H9 (cell line): ENCODE data around the gene ACP4. TPM values are rescaled to one million over a fixed set of nuclear protein-coding genes. Genes with fewer than 3 reads are reported as not detected.

Source experiments
- DNase-seq: peaks from one replicate; pipeline ENCODE4 v3.0.0-alpha.2; 2017
- H2AFZ ChIP-seq: one replicate; pipeline ENCODE4 v1.6.1; 2013; ENCODE audit warnings: mild to moderate bottlenecking, low read length, control low read depth, moderate library complexity
- H2AK5ac ChIP-seq: 2 replicates; pipeline ENCODE4 v1.6.1; 2013; ENCODE audit warnings: low read length, control low read depth, mixed read lengths; ENCODE audit not compliant: insufficient read length
- H2BK120ac ChIP-seq: one replicate; pipeline ENCODE4 v1.6.1; 2013; ENCODE audit warnings: low read depth, mild to moderate bottlenecking, low read length, control low read depth, inconsistent platforms; ENCODE audit not compliant: poor library complexity, severe bottlenecking
- H2BK12ac ChIP-seq: 2 replicates; pipeline ENCODE4 v1.6.1; 2013; ENCODE audit warnings: low read length, control low read depth, mixed read lengths, low read depth; ENCODE audit not compliant: insufficient read length
- H2BK15ac ChIP-seq: 2 replicates; pipeline ENCODE4 v1.6.1; 2013; ENCODE audit warnings: low read depth, low read length, control low read depth
- H2BK20ac ChIP-seq: one replicate; pipeline ENCODE4 v1.6.1; 2013; ENCODE audit warnings: low read depth, mild to moderate bottlenecking, low read length, control low read depth, inconsistent platforms; ENCODE audit not compliant: poor library complexity, severe bottlenecking
- H2BK5ac ChIP-seq: 2 replicates; pipeline ENCODE4 v1.6.1; 2013; ENCODE audit warnings: low read length, control low read depth, mixed read lengths; ENCODE audit not compliant: insufficient read length
- H3K14ac ChIP-seq: 2 replicates; pipeline ENCODE4 v1.6.1; 2013; ENCODE audit warnings: low read length, control low read depth; ENCODE audit not compliant: insufficient read depth
- H3K18ac ChIP-seq: 2 replicates; pipeline ENCODE4 v1.6.1; 2013; ENCODE audit warnings: low read depth, mild to moderate bottlenecking, mixed read lengths, low read length, control low read depth; ENCODE audit not compliant: insufficient read length
- H3K23ac ChIP-seq: 2 replicates; pipeline ENCODE4 v1.6.1; 2013; ENCODE audit warnings: low read length, control low read depth, mixed read lengths, low read depth; ENCODE audit not compliant: insufficient read length
- H3K23me2 ChIP-seq: 2 replicates; pipeline ENCODE4 v1.6.1; 2013; ENCODE audit warnings: low read depth, mild to moderate bottlenecking, mixed read lengths, low read length, control low read depth; ENCODE audit not compliant: insufficient read length, poor library complexity, severe bottlenecking
- H3K27ac ChIP-seq: 2 replicates; pipeline ENCODE4 v1.5.1; 2013; ENCODE audit warnings: low read length, control low read depth, mixed read lengths, low read depth; ENCODE audit not compliant: insufficient read length
- H3K27me3 ChIP-seq: 2 replicates; pipeline ENCODE4 v1.6.1; 2013; ENCODE audit warnings: low read length, control low read depth, inconsistent platforms; ENCODE audit not compliant: insufficient read depth
- H3K4ac ChIP-seq: 2 replicates; pipeline ENCODE4 v1.6.1; 2013; ENCODE audit warnings: low read depth, mild to moderate bottlenecking, control low read depth, inconsistent platforms, low read length, moderate library complexity
- H3K4me1 ChIP-seq: 2 replicates; pipeline ENCODE4 v1.6.1; 2013; ENCODE audit warnings: low read length, control low read depth, inconsistent platforms; ENCODE audit not compliant: insufficient read depth
- H3K4me2 ChIP-seq: 2 replicates; pipeline ENCODE4 v1.6.1; 2013; ENCODE audit warnings: low read length, control low read depth, mixed read lengths; ENCODE audit not compliant: insufficient read length, insufficient read depth
- H3K56ac ChIP-seq: 2 replicates; pipeline ENCODE4 v1.6.1; 2013; ENCODE audit warnings: low read depth, mild to moderate bottlenecking, mixed read lengths, low read length, control low read depth; ENCODE audit not compliant: insufficient read length
- H3K79me1 ChIP-seq: 2 replicates; pipeline ENCODE4 v1.6.1; 2013; ENCODE audit warnings: low read depth, mild to moderate bottlenecking, moderate library complexity, low read length, control low read depth, inconsistent platforms; ENCODE audit not compliant: insufficient read depth, poor library complexity, severe bottlenecking
- H3K79me2 ChIP-seq: 2 replicates; pipeline ENCODE4 v1.6.1; 2013; ENCODE audit warnings: low read length, control low read depth, inconsistent platforms; ENCODE audit not compliant: insufficient read depth
- H3K9ac ChIP-seq: 2 replicates; pipeline ENCODE4 v1.6.1; 2013; ENCODE audit warnings: low read length, control low read depth, mixed read lengths; ENCODE audit not compliant: insufficient read length; ENCODE audit errors: extremely low read depth
- H3K9me3 ChIP-seq: one replicate; pipeline ENCODE4 v1.6.1; 2013; ENCODE audit warnings: low read depth, low read length, inconsistent platforms; ENCODE audit not compliant: control insufficient read depth
- H3T11ph ChIP-seq: one replicate; pipeline ENCODE4 v1.6.1; 2013; ENCODE audit warnings: mild to moderate bottlenecking, low read length, control low read depth, inconsistent platforms
- H4K20me1 ChIP-seq: one replicate; pipeline ENCODE4 v1.6.1; 2013; ENCODE audit not compliant: control insufficient read depth, insufficient read length, insufficient read depth
- H4K5ac ChIP-seq: 2 replicates; pipeline ENCODE4 v1.6.1; 2013; ENCODE audit warnings: low read depth, mild to moderate bottlenecking, mixed read lengths, low read length, control low read depth; ENCODE audit not compliant: insufficient read length
- H4K8ac ChIP-seq: replicated peaks from 2 replicates; pipeline ENCODE4 v1.6.1; 2013; ENCODE audit warnings: low read length, control low read depth, mixed read lengths, low read depth; ENCODE audit not compliant: insufficient read length
- H4K91ac ChIP-seq: 2 replicates; pipeline ENCODE4 v1.6.1; 2013; ENCODE audit warnings: low read depth, mild to moderate bottlenecking, moderate library complexity, mixed read lengths, low read length, control low read depth; ENCODE audit not compliant: insufficient read length
- H3K27ac Mint-ChIP-seq, 3 experiments: 2 replicates in 2 of 3; 3 replicates in 1 of 3; pipeline ENCODE4 v1.8.0; 2020 to 2021; ENCODE audit warnings: mixed read lengths in 3 of 3, mild to moderate bottlenecking in 1 of 3, moderate library complexity in 1 of 3
- H3K27me3 Mint-ChIP-seq: 2 replicates; pipeline ENCODE4 v1.8.0; 2021; ENCODE audit warnings: low read depth, mild to moderate bottlenecking, moderate library complexity, mixed read lengths
- H3K36me3 Mint-ChIP-seq, 3 experiments: 2 replicates in 2 of 3; 3 replicates in 1 of 3; pipeline ENCODE4 v1.8.0; 2020 to 2021; ENCODE audit warnings: low read depth in 3 of 3, mixed read lengths in 3 of 3; ENCODE audit not compliant: insufficient read depth in 1 of 3
- H3K4me1 Mint-ChIP-seq, 2 experiments: 2 replicates each; pipeline ENCODE4 v1.8.0; 2020; ENCODE audit warnings: mixed read lengths in 2 of 2
- H3K4me3 Mint-ChIP-seq, 2 experiments: 2 replicates in 1 of 2; 3 replicates in 1 of 2; pipeline ENCODE4 v1.8.0; 2020 to 2021; ENCODE audit warnings: mild to moderate bottlenecking in 2 of 2, mixed read lengths in 2 of 2, moderate library complexity in 1 of 2
- H3K9me3 Mint-ChIP-seq, 2 experiments: 2 replicates in 1 of 2; 3 replicates in 1 of 2; pipeline ENCODE4 v1.8.0; 2020; ENCODE audit warnings: mild to moderate bottlenecking in 2 of 2, mixed read lengths in 2 of 2, moderate library complexity in 1 of 2
- WGBS: extraction: QIAGEN DNeasy Blood & Tissue Kit; methylation state at CpG from one replicate; pipeline ENCODE4 v1.1.7; 2013; ENCODE audit warnings: missing lambda C conversion rate, low lambda C conversion rate, mixed read lengths; ENCODE audit not compliant: insufficient read length; ENCODE audit errors: extremely low coverage; 5-methylcytosine and 5-hydroxymethylcytosine counted together
- long read RNA-seq: library from polyadenylated mRNA; unstranded; transcript quantifications from one replicate; pipeline ENCODE4 v2.0.0, GENCODE V29; 2020
- total RNA-seq: library from RNA; stranded (reverse); gene quantifications from 2 replicates; pipeline ENCODE4 v1.2.1, GENCODE V29; 2021
- TF ChIP-seq, protein P1 (sequence below): fragments of 200-600 bp; sonication (generic); conservative IDR thresholded peaks from 3 replicates; pipeline ENCODE4 v1.8.0; 2021; ENCODE audit warnings: antibody characterized with exemption, mild to moderate bottlenecking

ACP4 gene, protein sequence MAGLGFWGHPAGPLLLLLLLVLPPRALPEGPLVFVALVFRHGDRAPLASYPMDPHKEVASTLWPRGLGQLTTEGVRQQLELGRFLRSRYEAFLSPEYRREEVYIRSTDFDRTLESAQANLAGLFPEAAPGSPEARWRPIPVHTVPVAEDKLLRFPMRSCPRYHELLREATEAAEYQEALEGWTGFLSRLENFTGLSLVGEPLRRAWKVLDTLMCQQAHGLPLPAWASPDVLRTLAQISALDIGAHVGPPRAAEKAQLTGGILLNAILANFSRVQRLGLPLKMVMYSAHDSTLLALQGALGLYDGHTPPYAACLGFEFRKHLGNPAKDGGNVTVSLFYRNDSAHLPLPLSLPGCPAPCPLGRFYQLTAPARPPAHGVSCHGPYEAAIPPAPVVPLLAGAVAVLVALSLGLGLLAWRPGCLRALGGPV
- not detected in 2 replicates for total RNA-seq
- long read RNA-seq = 0 reads

DNA sequence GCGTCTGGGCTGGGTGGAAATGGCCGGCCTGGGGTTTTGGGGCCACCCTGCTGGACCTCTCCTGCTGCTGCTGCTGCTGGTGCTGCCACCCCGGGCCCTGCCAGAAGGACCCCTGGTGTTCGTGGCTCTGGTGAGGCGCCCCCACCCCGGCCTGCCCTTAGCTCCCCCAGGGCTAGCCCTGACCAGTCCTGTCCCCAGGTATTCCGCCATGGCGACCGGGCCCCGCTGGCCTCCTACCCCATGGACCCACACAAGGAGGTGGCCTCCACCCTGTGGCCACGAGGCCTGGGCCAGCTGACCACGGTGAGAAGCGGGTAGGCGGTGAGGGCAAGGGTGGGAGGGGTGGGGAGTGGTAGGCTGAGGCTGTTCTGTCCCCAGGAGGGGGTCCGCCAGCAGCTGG is at the start of gene ACP4:
ACP4 (plus strand) TSS at position 20 of the 400 bp plus-strand sequence; CDS start at position 20, 0 bp downstream.
- Histone ChIP-seq H3K23ac (no peak within 1 kb of the TSS), H3K23me2 (no peaks in the 10 kb centered on the region), H2BK20ac (no peak within 1 kb of the TSS), H2BK5ac (no peak within 1 kb of the TSS), H2BK120ac (no peak within 1 kb of the TSS), H3K27me3 (no peaks in the 10 kb centered on the region), H3K9me3 (no peaks in the 10 kb centered on the region), H3K9ac (no peak within 1 kb of the TSS), H3K79me2 (no peaks in the 10 kb centered on the region), H3K56ac (no peak within 1 kb of the TSS), H3K4me1 (no peaks in the 10 kb centered on the region), H3K4me2 (no peak within 1 kb of the TSS), H3K14ac (no peak within 1 kb of the TSS), H3K27ac (no peak within 1 kb of the TSS), H3K79me1 (no peaks in the 10 kb centered on the region), H2BK15ac (no peak within 1 kb of the TSS), H2AFZ (no peak within 1 kb of the TSS), H4K91ac (no peak within 1 kb of the TSS), H4K20me1 (no peaks in the 10 kb centered on the region), H2AK5ac (no peak within 1 kb of the TSS), H3K4ac (no peak within 1 kb of the TSS), H3K18ac (no peak within 1 kb of the TSS), H4K5ac (no peak within 1 kb of the TSS), H2BK12ac (no peak within 1 kb of the TSS), H3T11ph (no peak within 1 kb of the TSS), H4K8ac (no peak within 1 kb of the TSS)
- Mint-ChIP-seq H3K27me3 (peaks cover 32% of the 10 kb centered on the region), H3K4me3 (no peak within 1 kb of the TSS; a peak in 1 of 5 replicates), H3K36me3 (peaks cover 0 to 5% (median 0%) of the 10 kb centered on the region in 3 experiments; a peak in 1 of 7 replicates), H3K4me1 (peaks cover 9 to 10% of the 10 kb centered on the region in 2 experiments), H3K27ac (no peak within 1 kb of the TSS), H3K9me3 (no peaks in the 10 kb centered on the region)
- DNase-seq = no peak
- TF ChIP-seq, protein P1, sequence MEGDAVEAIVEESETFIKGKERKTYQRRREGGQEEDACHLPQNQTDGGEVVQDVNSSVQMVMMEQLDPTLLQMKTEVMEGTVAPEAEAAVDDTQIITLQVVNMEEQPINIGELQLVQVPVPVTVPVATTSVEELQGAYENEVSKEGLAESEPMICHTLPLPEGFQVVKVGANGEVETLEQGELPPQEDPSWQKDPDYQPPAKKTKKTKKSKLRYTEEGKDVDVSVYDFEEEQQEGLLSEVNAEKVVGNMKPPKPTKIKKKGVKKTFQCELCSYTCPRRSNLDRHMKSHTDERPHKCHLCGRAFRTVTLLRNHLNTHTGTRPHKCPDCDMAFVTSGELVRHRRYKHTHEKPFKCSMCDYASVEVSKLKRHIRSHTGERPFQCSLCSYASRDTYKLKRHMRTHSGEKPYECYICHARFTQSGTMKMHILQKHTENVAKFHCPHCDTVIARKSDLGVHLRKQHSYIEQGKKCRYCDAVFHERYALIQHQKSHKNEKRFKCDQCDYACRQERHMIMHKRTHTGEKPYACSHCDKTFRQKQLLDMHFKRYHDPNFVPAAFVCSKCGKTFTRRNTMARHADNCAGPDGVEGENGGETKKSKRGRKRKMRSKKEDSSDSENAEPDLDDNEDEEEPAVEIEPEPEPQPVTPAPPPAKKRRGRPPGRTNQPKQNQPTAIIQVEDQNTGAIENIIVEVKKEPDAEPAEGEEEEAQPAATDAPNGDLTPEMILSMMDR = no peak
- no CpG with 5 or more reads among the region's 15 CpGs for WGBS
